Esophagus muscularis mucosa (tissue), 3 donors: ENCODE data around the gene CCNL2.

Experiments
- POLR2A ChIP-seq: fragments of 450-650 bp; IDR thresholded peaks from one replicate; pipeline ENCODE4 v1.6.1; 2017; ENCODE audit warnings: antibody characterized with exemption, moderate library complexity, mild to moderate bottlenecking, low read depth
- POLR2AphosphoS5 ChIP-seq, 2 donors: sonication (generic); formaldehyde crosslinking; IDR thresholded peaks; one replicate each; pipeline ENCODE4 v1.6.1; 2017; ENCODE audit warnings: antibody characterized with exemption in 2 of 2
- TF ChIP-seq, protein P1 (sequence below), 3 experiments: fragments of 200-600 bp in 2 of 3; fragments of 450-650 bp in 1 of 3; sonication (generic) in 2 of 3; IDR thresholded peaks; one replicate each; pipeline ENCODE4 v1.5.1; 2017 to 2019; ENCODE audit warnings: antibody characterized with exemption in 3 of 3, mild to moderate bottlenecking in 2 of 3, moderate library complexity in 1 of 3

GRCh38 chr1:1400576-1401456 lies 1.7 kb upstream of the CCNL2 start:
- TF ChIP-seq POLR2A (no peak), POLR2AphosphoS5 (IDR thresholded peaks at IDR 0.05) (no peak)
- TF ChIP-seq, protein P1, sequence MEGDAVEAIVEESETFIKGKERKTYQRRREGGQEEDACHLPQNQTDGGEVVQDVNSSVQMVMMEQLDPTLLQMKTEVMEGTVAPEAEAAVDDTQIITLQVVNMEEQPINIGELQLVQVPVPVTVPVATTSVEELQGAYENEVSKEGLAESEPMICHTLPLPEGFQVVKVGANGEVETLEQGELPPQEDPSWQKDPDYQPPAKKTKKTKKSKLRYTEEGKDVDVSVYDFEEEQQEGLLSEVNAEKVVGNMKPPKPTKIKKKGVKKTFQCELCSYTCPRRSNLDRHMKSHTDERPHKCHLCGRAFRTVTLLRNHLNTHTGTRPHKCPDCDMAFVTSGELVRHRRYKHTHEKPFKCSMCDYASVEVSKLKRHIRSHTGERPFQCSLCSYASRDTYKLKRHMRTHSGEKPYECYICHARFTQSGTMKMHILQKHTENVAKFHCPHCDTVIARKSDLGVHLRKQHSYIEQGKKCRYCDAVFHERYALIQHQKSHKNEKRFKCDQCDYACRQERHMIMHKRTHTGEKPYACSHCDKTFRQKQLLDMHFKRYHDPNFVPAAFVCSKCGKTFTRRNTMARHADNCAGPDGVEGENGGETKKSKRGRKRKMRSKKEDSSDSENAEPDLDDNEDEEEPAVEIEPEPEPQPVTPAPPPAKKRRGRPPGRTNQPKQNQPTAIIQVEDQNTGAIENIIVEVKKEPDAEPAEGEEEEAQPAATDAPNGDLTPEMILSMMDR (IDR thresholded peaks at IDR 0.05) = no peak
